Nephron progenitor cell (in vitro differentiated cells): Measurements from ENCODE around the gene BNIP5.

ENCODE experiments used
- DNase-seq: peaks from one replicate; pipeline ENCODE4 v3.0.0; 2021
- H3K27ac Mint-ChIP-seq: 2 replicates; pipeline ENCODE4 v1.8.0; 2021; ENCODE audit warnings: mild to moderate bottlenecking, moderate library complexity, mixed read lengths
- H3K27me3 Mint-ChIP-seq: 2 replicates; pipeline ENCODE4 v1.8.0; 2021; ENCODE audit warnings: mild to moderate bottlenecking, low read depth, mixed read lengths; ENCODE audit not compliant: poor library complexity
- H3K36me3 Mint-ChIP-seq: 2 replicates; pipeline ENCODE4 v1.8.0; 2021; ENCODE audit warnings: low read depth, mixed read lengths
- H3K4me1 Mint-ChIP-seq: 2 replicates; pipeline ENCODE4 v1.8.0; 2021; ENCODE audit warnings: mixed read lengths
- H3K4me3 Mint-ChIP-seq: 2 replicates; pipeline ENCODE4 v1.8.0; 2021; ENCODE audit warnings: mild to moderate bottlenecking, moderate library complexity, mixed read lengths
- H3K9me3 Mint-ChIP-seq: 2 replicates; pipeline ENCODE4 v1.8.0; 2021; ENCODE audit warnings: mild to moderate bottlenecking, moderate library complexity, mixed read lengths
- TF ChIP-seq, protein P1 (sequence below): fragments of 200-600 bp; sonication (generic); IDR thresholded peaks from 2 replicates; pipeline ENCODE4 v1.5.0; 2021; ENCODE audit warnings: antibody characterized with exemption

The BNIP5 gene

DNA sequence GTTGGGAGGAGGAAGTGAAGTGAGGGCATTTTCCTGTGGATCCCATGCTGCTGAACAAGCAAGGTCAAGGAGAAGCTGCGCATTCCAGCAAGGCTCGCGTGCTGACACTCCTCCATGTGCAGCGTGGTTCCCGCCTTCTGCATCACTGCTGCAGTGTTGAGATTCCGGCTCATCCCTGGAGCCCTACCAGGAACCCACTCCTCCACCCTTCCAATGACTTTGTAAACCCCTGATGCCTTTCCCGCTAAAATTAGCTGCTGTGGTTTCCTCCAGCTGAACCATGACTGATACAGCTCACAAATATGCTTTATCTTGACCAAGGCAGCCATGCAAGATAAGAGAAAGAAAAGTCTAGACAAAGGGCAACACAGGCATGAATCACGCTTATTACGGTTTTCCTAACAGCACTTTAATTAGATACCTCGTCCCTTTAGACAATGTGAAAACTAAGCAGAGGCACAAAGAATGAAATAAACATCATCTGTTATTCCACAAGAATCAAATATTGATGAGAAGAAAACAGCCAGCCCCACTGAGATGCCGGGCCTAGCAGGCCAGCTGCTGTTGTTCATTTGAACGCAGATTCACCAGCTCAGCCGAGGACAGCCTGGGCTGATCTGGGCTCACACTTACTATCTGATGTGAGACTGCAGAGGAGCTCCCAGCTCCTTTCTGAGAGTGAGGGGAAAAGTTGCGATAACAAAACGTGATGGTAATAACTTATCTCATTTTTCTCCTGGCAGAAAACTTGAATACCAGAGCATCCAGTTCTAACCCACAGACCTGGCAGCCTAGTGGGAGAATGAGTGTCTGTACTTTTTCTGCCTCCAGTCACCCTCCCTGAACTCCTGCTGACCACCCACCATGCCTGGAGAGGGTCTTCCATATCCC lies 14.2 kb upstream of the BNIP5 start:
- no peak overlapping the region for H3K27ac Mint-ChIP-seq
- TF ChIP-seq, protein P1, sequence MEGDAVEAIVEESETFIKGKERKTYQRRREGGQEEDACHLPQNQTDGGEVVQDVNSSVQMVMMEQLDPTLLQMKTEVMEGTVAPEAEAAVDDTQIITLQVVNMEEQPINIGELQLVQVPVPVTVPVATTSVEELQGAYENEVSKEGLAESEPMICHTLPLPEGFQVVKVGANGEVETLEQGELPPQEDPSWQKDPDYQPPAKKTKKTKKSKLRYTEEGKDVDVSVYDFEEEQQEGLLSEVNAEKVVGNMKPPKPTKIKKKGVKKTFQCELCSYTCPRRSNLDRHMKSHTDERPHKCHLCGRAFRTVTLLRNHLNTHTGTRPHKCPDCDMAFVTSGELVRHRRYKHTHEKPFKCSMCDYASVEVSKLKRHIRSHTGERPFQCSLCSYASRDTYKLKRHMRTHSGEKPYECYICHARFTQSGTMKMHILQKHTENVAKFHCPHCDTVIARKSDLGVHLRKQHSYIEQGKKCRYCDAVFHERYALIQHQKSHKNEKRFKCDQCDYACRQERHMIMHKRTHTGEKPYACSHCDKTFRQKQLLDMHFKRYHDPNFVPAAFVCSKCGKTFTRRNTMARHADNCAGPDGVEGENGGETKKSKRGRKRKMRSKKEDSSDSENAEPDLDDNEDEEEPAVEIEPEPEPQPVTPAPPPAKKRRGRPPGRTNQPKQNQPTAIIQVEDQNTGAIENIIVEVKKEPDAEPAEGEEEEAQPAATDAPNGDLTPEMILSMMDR = no peak
- H3K27me3 Mint-ChIP-seq = peaks cover 13% of the 10 kb centered on the region
- DNase-seq = no peak
- peaks cover 35% of the 10 kb centered on the region for H3K4me1 Mint-ChIP-seq
- no peak overlapping the region for H3K4me3 Mint-ChIP-seq
- no peaks in the 10 kb centered on the region for H3K36me3 Mint-ChIP-seq
- peaks cover 17% of the 10 kb centered on the region for H3K9me3 Mint-ChIP-seq

DNA sequence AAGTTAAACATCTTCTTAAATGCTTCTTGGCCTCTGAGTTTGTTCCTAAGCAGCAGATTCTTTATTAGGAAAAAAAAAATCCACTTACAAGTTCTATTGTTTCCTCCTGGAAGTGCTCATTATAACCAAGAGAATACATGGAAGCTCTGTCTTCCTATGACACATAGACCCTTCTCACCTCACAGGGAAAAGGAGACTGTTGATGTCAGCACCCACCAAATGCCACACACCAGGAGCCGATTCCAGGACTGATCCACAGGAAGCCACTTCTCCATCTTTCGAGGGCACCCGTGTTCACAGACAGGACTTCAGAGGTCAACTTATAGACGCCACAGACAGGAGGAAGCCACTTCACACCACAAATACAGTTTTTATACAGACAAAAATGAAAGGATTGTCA lies 13.4 kb upstream of the BNIP5 start:
- no peak for DNase-seq
- H3K27me3 Mint-ChIP-seq = peaks cover 13% of the 10 kb centered on the region
- H3K4me1 Mint-ChIP-seq = peaks cover 38% of the 10 kb centered on the region
- H3K9me3 Mint-ChIP-seq = peaks cover 17% of the 10 kb centered on the region
- H3K4me3 Mint-ChIP-seq = no peak overlapping the region
- H3K27ac Mint-ChIP-seq = no peak overlapping the region
- TF ChIP-seq, protein P1 = no peak
- no peaks in the 10 kb centered on the region for H3K36me3 Mint-ChIP-seq

DNA sequence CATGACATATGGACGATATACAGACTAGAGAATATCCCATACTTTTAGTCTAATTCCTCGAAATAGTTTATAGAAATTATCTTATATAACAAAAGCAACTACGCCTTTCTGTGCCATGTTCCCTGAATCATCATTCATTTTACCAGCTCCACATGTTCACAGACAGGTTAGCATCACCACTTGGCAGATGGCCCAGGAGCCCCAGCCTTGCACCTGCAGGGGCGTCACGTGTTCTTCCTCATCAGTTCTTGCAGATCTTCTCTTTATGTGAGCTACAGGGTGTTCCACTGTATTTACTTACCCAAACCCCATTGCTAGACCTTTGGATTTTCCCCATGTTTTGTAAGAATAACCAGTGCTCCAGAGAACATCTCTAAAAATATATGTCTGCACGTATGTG lies 12.6 kb upstream of the BNIP5 start:
- H3K9me3 Mint-ChIP-seq = peaks cover 17% of the 10 kb centered on the region
- TF ChIP-seq, protein P1 = no peak
- no peaks in the 10 kb centered on the region for H3K36me3 Mint-ChIP-seq
- peaks cover 13% of the 10 kb centered on the region for H3K27me3 Mint-ChIP-seq
- no peak overlapping the region for H3K27ac Mint-ChIP-seq
- no peak for DNase-seq
- peaks cover 38% of the 10 kb centered on the region for H3K4me1 Mint-ChIP-seq
- H3K4me3 Mint-ChIP-seq = no peak overlapping the region

DNA sequence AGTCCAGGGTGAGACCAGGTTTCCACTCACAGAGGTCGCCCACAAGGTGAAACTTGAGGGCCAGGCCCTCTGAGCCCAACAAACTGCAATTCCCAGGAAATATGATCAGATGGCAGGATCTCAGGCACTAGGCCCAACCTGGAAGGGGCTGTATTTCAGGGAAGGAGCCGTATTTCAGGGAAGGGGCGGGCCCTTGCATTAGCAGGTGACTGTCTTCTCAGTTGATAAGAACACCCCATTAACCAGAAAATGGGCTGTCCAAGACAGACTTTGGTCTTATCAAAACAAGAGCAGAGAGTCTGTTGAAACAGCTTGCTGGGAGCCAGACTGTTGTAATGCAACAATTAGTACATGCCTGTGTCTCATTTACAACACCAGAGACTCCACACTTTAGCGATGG lies 10.9 kb upstream of the BNIP5 start:
- TF ChIP-seq, protein P1 = no peak
- Mint-ChIP-seq H3K4me1 (peaks cover 38% of the 10 kb centered on the region), H3K36me3 (no peaks in the 10 kb centered on the region), H3K9me3 (peaks cover 2% of the 10 kb centered on the region), H3K27me3 (peaks cover 13% of the 10 kb centered on the region), H3K4me3 (no peak overlapping the region), H3K27ac (no peak overlapping the region)
- DNase-seq = no peak

DNA sequence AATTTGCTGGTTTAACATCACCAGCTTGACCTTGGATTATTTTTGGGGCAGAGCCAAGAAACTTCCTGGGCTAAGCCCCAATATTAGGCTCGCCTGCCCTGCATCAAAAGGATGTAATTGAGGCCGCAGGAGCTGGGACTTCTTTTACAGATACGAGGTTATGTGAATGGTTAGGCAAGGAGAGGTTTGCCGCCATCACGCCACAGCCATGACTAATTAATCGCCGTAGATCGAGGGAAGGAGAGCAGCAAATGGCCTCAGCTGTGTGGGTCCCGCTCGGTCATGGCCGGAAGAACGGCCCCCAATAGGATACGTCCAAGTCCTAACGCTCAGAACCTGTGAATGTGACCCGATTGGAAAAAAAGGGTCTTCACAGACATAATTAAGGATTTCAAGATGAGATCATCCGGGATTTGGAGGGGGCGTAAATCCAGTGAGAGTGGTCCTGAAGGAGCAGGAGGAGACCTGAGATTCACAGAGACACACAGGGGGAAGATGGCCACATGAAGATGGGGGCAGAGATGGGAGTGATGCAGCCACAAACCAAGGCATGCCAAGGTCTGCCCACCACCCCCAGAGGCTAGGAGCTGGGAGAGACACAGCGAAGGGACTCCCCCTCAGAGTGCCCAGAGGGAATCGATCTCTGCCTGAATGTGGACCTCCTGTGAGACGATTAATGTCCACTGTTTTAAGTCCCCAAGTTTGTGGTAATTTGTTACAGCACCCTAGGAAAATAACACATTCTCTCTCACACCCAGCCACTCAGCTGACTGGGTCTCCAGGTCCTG lies 10.0 kb upstream of the BNIP5 start:
- Mint-ChIP-seq H3K27me3 (peaks cover 20% of the 10 kb centered on the region), H3K27ac (no peak overlapping the region), H3K9me3 (no peaks in the 10 kb centered on the region), H3K36me3 (no peaks in the 10 kb centered on the region), H3K4me1 (peaks cover 38% of the 10 kb centered on the region), H3K4me3 (no peak overlapping the region)
- TF ChIP-seq, protein P1 = no peak
- DNase-seq = no peak
